SW 1271 (cell line): ENCODE data around the gene PHC1.
"Not testable (repeated sequence)": the region's sequence is repeated elsewhere in the genome, so short reads cannot be mapped to it uniquely, and the experiment has no call there.

Source experiments
- DNase-seq, 2 experiments: peaks; one replicate each; lab custom pipeline; 2025; lab: John Stamatoyannopoulos, UW

Gene PHC1

GRCh38 chr12:8914033-8914715, at the start of gene PHC1:
Gene PHC1, plus strand, starts transcription at chr12:8914509. Its CDS starts 3,169 bp downstream, at chr12:8917678.
- DNase-seq, result peak; percentile 72 to 82

- DNase-seq, result no peak
Observed at GRCh38 chr12:8866429-8866828, 47.9 kb upstream of the PHC1 start.

GRCh38 chr12:8867009-8867408, 47.3 kb upstream of the PHC1 start:
- no peak for DNase-seq

GRCh38 chr12:8867786-8868185, 46.5 kb upstream of the PHC1 start:
- DNase-seq, result no peak

GRCh38 chr12:8870586-8870985, 43.7 kb upstream of the PHC1 start:
- no peak for DNase-seq

GRCh38 chr12:8871068-8871467, 43.2 kb upstream of the PHC1 start:
- DNase-seq, result no peak

GRCh38 chr12:8876887-8877286, 37.4 kb upstream of the PHC1 start:
- DNase-seq, result no peak

- no peak for DNase-seq
Observed at GRCh38 chr12:8886502-8887284, 27.6 kb upstream of the PHC1 start.

- no peak for DNase-seq
Observed at GRCh38 chr12:8887285-8887715, 27.0 kb upstream of the PHC1 start.

- peak in 1 of 2 experiments; percentile 48 for DNase-seq
Observed at GRCh38 chr12:8890313-8891085, 23.8 kb upstream of the PHC1 start.

GRCh38 chr12:8891976-8892375, 22.3 kb upstream of the PHC1 start:
- no peak for DNase-seq

- DNase-seq, result no peak
Observed at GRCh38 chr12:8894378-8894777, 19.9 kb upstream of the PHC1 start.

- no peak for DNase-seq
Observed at GRCh38 chr12:8894986-8895385, 19.3 kb upstream of the PHC1 start.

- no peak for DNase-seq
Observed at GRCh38 chr12:8897081-8897480, 17.2 kb upstream of the PHC1 start.

- DNase-seq, result no peak
Observed at GRCh38 chr12:8899830-8900229, 14.5 kb upstream of the PHC1 start.

- DNase-seq, result not testable (repeated sequence)
Observed at GRCh38 chr12:8902703-8903102, 11.6 kb upstream of the PHC1 start.

GRCh38 chr12:8903646-8904045, 10.7 kb upstream of the PHC1 start:
- no peak for DNase-seq

- no peak for DNase-seq
Observed at GRCh38 chr12:8904665-8905064, 9.6 kb upstream of the PHC1 start.

- no peak for DNase-seq
Observed at GRCh38 chr12:8905546-8905945, 8.8 kb upstream of the PHC1 start.

- DNase-seq, result no peak
Observed at GRCh38 chr12:8906266-8907180, 7.8 kb upstream of the PHC1 start.

- no peak for DNase-seq
Observed at GRCh38 chr12:8907513-8907912, 6.8 kb upstream of the PHC1 start.

- no peak for DNase-seq
Observed at GRCh38 chr12:8909752-8910151, 4.6 kb upstream of the PHC1 start.
